Measurements from ENCODE around the gene CFI.
A peak's percentile ranks its signal among the peaks of the same experiment; 100 is the strongest.

Gene CFI

GRCh38 chr4:109801895-109802319 lies at the start of gene CFI:
Gene CFI (minus strand): TSS chr4:109801999. CDS start chr4:109801971, 28 bp downstream.
- DNase-seq, result no peak

GRCh38 chr4:109850601-109851000 lies 48.8 kb upstream of the CFI start:
- no peak for DNase-seq

GRCh38 chr4:109848501-109848900 lies 46.7 kb upstream of the CFI start:
- DNase-seq, result no peak

GRCh38 chr4:109847896-109848442 lies 46.2 kb upstream of the CFI start, which contains the start of gene LRIT3:
Gene LRIT3 (plus strand): TSS chr4:109848107. CDS start chr4:109848202, 95 bp downstream.
- no peak for DNase-seq

- DNase-seq, result no peak
Observed at GRCh38 chr4:109846395-109847098, 44.7 kb upstream of the CFI start.

GRCh38 chr4:109836985-109837384 lies 35.2 kb upstream of the CFI start:
- no peak for DNase-seq

- no peak for DNase-seq
Observed at GRCh38 chr4:109833756-109834155, 32.0 kb upstream of the CFI start.

GRCh38 chr4:109827672-109828071 lies 25.9 kb upstream of the CFI start, which contains the start of gene RRH:
Gene RRH (plus strand): TSS chr4:109827972. CDS start chr4:109828028, 56 bp downstream.
- DNase-seq, result no peak

- DNase-seq, result peak; percentile 36
Observed at GRCh38 chr4:109826719-109827118, 24.9 kb upstream of the CFI start.

- no peak for DNase-seq
Observed at GRCh38 chr4:109821185-109821584, 19.4 kb upstream of the CFI start.

- no peak for DNase-seq
Observed at GRCh38 chr4:109820563-109820962, 18.8 kb upstream of the CFI start.

GRCh38 chr4:109818268-109818667 lies 16.5 kb upstream of the CFI start:
- no peak for DNase-seq

- DNase-seq, result no peak
Observed at GRCh38 chr4:109816894-109817293, 15.1 kb upstream of the CFI start.

- peak; percentile 57 for DNase-seq
Observed at GRCh38 chr4:109816082-109816442, 14.3 kb upstream of the CFI start.

- peak; percentile 89 for DNase-seq
Observed at GRCh38 chr4:109815151-109816081, 13.6 kb upstream of the CFI start, which contains the start of gene GAR1. Gene GAR1 (plus strand): TSS chr4:109815762. CDS start chr4:109816165, 403 bp downstream.

GRCh38 chr4:109811707-109812106 lies 9.9 kb upstream of the CFI start:
- DNase-seq, result no peak

GRCh38 chr4:109810552-109811387 lies 9.0 kb upstream of the CFI start:
- DNase-seq, result no peak

- no peak for DNase-seq
Observed at GRCh38 chr4:109809655-109810054, 7.9 kb upstream of the CFI start.

GRCh38 chr4:109803924-109804571 lies 2.2 kb upstream of the CFI start:
- peak; percentile 38 for DNase-seq

- no peak for DNase-seq
Observed at GRCh38 chr4:109801099-109801789, 555 bp downstream of the CFI start.

GRCh38 chr4:109798866-109799265 lies 2.9 kb downstream of the CFI start:
- DNase-seq, result no peak

Measured in CD4-positive, alpha-beta T cell treated with Interleukin-12 subunit alpha and Interleukin-12 subunit beta, for 1 hour (primary cell).